GM10266 (cell line): Measurements from ENCODE around the gene HPCAL4.

Source experiments
- DNase-seq: peaks from one replicate; pipeline ENCODE4 v3.0.0; 2012; ENCODE audit errors: extremely low spot score
- TF ChIP-seq, protein P1 (sequence below): IDR thresholded peaks from 2 replicates; pipeline ENCODE4 v1.5.1; 2012; ENCODE audit warnings: mild to moderate bottlenecking, low read depth; ENCODE audit not compliant: control insufficient read depth, insufficient read depth; ENCODE audit errors: missing control alignments

The HPCAL4 gene

DNA sequence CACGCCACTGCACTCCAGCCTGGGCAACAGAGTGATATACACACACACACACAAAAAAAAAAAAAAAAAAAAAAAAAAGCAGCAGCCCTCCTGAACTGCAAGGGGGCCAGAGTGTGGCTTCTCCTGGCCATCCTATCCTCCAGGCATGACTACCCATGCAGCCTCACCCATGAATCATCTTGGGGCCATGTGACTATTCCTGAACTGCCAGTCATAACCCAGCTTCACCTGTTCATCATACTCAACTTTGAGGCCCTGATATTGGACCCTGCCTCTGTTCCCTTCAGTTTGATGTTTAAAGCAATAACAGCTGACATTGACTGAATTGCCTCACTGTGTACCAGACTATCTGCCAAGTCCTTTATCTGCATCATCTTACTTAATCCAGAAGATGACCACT, 2.8 kb upstream of the HPCAL4 start:
- TF ChIP-seq, protein P1, sequence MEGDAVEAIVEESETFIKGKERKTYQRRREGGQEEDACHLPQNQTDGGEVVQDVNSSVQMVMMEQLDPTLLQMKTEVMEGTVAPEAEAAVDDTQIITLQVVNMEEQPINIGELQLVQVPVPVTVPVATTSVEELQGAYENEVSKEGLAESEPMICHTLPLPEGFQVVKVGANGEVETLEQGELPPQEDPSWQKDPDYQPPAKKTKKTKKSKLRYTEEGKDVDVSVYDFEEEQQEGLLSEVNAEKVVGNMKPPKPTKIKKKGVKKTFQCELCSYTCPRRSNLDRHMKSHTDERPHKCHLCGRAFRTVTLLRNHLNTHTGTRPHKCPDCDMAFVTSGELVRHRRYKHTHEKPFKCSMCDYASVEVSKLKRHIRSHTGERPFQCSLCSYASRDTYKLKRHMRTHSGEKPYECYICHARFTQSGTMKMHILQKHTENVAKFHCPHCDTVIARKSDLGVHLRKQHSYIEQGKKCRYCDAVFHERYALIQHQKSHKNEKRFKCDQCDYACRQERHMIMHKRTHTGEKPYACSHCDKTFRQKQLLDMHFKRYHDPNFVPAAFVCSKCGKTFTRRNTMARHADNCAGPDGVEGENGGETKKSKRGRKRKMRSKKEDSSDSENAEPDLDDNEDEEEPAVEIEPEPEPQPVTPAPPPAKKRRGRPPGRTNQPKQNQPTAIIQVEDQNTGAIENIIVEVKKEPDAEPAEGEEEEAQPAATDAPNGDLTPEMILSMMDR, result no peak
- no peak for DNase-seq

DNA sequence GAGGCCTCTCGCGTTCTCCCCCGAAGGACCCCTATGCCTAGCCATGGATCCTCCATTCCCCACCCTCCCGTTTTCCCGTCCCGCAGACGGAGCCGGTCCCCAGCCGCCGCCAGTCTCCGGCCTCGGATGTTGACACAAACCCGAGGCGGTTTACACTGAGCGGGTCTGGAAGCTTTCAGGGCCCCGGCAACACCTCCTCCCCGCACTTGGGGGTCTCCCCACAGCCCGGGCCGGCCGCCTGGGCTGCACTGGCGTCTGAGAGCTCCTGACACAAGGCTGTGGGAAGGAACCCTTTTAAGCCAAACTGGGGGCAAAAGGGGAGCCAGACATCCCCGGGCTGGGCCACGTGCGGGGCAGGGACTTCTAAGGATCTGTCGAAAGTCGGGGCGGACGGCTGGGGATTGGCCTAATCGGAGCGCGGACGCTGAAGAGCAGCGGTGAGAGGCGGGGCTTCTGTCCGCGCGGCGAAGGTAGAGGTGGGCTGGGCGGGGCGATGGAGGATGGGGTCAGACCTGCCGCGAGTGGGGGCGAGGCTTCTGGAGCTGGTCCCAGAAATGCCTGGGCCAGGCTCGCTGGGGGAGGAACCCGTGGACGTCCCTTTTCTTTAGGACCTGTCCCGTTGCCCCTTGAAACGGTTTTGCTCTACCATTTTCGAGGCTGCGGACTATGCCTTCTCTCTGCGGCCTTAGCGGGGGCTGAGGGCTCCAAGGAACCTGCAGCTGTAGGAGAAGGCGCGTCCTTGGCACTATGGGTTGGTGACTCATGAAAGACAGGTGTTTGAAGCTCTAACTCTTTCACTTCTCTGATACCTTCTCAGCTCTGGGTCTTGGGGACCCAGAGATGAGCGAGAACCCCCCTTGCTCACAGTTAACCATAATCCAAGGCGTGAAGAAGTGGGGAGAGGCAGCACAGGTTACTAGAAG, 1.2 kb upstream of the HPCAL4 start:
- no peak for DNase-seq
- TF ChIP-seq, protein P1, result no peak

DNA sequence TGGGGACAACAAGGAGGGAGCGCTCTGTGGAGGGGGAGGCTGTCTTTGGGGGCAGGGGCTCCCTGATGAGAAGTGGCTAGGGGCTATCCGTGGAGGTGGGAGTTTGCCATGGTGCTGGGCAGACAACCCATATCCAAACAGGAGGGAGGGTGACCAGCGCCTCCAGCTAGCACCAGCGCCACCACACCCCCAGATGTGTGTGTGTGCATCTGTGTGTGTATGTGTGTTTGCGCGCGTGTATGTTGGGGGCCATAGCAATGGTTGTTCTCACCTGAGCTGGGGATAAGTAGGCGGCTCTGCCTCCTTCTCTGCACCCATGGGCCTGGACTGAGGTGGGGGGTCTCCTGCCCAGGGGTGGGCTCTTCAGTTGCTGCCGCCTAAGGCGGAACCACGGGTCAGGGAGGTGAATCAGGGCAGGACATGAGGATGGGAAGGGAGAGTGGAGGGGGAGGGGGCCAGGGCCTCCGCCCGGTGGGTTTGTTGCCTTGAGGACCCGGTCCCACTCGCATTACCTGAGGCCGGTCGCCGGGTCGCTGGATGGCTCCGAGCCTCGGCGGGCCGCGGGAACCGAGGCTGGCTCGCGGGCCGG, 345 bp downstream of the HPCAL4 start:
- TF ChIP-seq, protein P1, result no peak
- no peak for DNase-seq

DNA sequence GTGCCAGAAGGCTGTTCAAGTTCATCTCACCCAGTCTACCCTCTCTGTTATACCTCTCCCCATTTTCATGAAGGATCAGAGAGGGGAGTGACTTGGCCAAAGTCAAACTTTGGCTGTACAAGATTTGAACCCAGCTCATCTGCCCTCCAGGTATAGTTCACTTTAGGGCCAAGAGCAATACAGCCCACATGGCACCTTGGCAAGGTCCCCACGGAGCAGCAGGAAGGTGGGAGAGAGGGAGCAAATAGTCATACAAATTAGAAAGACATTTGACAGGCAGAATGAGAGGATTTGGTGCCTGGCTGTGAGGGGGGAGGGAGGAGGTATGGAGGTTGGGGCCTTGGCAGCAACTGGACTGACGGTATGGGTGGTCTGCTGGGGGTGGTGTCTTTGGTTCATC, 1.0 kb downstream of the HPCAL4 start:
- DNase-seq, result no peak
- TF ChIP-seq, protein P1, result no peak

DNA sequence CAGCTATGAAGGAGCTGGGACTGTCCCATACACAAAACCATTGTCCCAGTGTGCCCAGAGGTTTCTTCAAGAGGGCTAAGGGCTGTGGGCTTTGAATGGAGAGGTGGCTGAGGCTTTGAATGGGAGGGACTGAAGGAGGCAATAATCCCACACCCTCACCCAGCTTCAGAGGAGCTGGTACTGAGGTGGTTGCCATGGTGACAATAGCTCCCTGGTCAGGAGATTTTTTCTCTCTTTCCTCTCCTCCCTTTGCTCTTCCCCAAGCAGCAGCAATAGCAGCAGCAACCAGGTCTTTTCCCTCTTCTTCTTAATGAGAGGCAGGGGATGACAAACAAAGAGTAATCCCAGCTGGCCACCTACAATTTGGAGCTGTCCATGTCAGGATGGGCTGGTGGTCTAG, 1.6 kb downstream of the HPCAL4 start:
- DNase-seq, result no peak
- TF ChIP-seq, protein P1, result no peak

DNA sequence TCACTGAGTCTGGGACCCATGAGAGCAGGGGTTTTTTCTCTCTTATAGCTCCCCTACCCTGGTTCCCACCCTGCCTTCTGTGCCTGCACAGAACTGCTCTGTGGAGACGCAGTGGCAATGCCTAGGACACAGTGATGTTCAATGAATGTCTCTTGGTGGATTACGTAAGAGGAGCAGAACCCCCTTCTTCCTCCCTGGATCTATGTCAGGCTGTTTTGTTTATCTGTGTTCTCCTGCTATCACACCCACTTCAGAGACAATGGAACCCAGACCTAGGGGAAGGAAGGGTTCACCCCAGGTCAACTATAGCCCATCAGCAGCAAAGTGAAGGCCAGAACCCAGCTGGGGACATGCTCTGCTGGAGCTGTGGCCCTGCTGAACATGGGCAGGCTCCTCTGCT, 2.0 kb downstream of the HPCAL4 start:
- TF ChIP-seq, protein P1, result no peak
- DNase-seq, result no peak

DNA sequence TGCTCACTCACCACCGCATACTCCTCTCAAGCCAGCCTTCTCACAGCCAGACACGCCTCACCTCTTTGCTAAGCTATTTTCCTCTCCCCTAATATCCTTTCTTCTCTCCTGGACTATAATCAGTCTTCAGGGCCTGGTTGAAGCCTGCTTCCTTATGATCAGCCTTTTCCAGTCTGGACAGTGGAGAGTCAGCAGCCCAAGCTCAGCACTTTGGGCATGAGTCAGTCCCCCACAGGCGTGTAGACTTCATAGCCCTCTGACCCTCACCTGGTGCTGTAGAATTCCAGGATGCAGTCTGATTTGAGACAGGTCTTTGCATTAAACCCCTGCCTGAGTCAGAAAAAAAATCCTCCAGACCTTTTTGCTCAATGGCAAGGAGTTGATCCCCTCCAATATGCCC, 2.5 kb downstream of the HPCAL4 start:
- TF ChIP-seq, protein P1, result no peak
- DNase-seq, result no peak
